ENCODE measurements around the gene LRRC43. TPM values are rescaled to one million over a fixed set of nuclear protein-coding genes. Genes with fewer than 3 reads are reported as not detected.
A peak's percentile ranks its signal among the peaks of the same experiment; 100 is the strongest.
"Not testable (repeated sequence)": the region's sequence is repeated elsewhere in the genome, so short reads cannot be mapped to it uniquely, and the experiment has no call there.

LRRC43 gene
- polyA plus RNA-seq, 4 donors = 0.27 to 1.1 TPM; not detected in 2

DNA sequence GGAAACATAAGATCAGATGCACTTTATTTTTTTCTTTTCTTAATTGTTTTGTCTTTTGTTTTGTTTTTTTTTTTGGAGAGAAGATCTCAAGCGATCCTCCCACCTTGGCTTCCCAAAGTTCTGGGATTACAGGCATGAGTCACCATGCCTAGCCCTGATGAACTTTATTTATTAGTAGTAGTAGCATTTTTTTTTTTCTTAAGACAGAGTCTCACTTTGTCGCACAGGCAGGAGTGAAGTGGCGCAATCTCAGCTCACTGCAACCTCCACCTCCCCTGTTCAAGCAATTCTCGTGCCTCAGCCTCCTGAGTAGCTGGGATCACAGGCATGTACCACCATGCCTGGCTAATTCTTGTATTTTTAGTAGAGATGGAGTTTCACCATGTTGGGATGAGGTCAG is 6.5 kb upstream of the LRRC43 start:
- not testable (repeated sequence) for H3K27me3 ChIP-seq (ENCODE audit: control insufficient read depth in 3 of 3, insufficient read depth in 3 of 3, low read length in 3 of 3); H3K9me3 ChIP-seq (ENCODE audit: control insufficient read depth in 2 of 2, insufficient read depth in 1 of 2, low read depth in 1 of 2, low read length in 1 of 2); DNase-seq; H3K4me3 ChIP-seq (ENCODE audit: low read depth in 1 of 3, low read length in 3 of 3); H3K27ac ChIP-seq (ENCODE audit: low read depth in 1 of 3, low read length in 2 of 3); H3K36me3 ChIP-seq (ENCODE audit: control insufficient read depth in 3 of 3, insufficient read depth in 2 of 3, low read depth in 1 of 3, low read length in 3 of 3); FAIRE-seq; H3K4me1 ChIP-seq (ENCODE audit: control insufficient read depth in 3 of 3, insufficient read depth in 2 of 3, low read depth in 1 of 3, low read length in 2 of 3)
- 60 to 78% (median 62%) methylated on average over 4 of the region's 4 CpGs for WGBS, 3 donors

GRCh38 chr12:122183588-122183940 is 641 bp downstream of the LRRC43 start:
- FAIRE-seq (no peak), DNase-seq (no peak)
- Histone ChIP-seq H3K27ac (ENCODE audit: low read depth in 1 of 3, low read length in 2 of 3) (no peak overlapping the region), H3K4me1 (ENCODE audit: control insufficient read depth in 3 of 3, insufficient read depth in 2 of 3, low read depth in 1 of 3, low read length in 2 of 3) (peaks cover 0 to 7% (median 0%) of the 10 kb centered on the region in 3 donors), H3K4me3 (ENCODE audit: low read depth in 1 of 3, low read length in 3 of 3) (peak overlapping the region in 2 of 3 donors; percentile 4 to 63), H3K36me3 (ENCODE audit: control insufficient read depth in 3 of 3, insufficient read depth in 2 of 3, low read depth in 1 of 3, low read length in 3 of 3) (no peaks in the 10 kb centered on the region), H3K27me3 (ENCODE audit: control insufficient read depth in 3 of 3, insufficient read depth in 3 of 3, low read length in 3 of 3) (peaks cover 0 to 2% (median 0%) of the 10 kb centered on the region in 3 donors), H3K9me3 (ENCODE audit: control insufficient read depth in 2 of 2, insufficient read depth in 1 of 2, low read depth in 1 of 2, low read length in 1 of 2) (no peaks in the 10 kb centered on the region)
- 77 to 83% (median 82%) methylated on average over 10 of the region's 10 CpGs for WGBS, 3 donors

DNA sequence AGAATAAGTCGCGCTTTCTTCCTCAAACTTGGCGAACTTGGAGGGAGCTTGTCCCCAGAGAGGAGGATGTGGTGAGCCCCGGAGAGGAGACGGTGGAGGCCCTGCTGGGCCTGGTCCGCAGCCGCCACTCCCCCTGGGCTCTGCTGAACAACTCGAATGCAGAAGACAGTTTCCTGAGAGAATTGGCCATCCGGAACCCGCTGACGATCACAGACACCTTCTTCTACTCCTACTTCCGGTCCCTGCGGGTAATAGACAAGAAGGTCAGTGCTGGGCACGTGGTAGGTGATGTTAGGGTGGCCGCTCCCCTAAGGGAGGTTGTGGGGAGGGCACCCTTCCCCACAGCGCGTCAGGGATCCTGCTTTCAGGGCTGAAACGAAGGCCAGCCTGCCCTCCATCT is 1.6 kb downstream of the LRRC43 start:
- no peaks in the 10 kb centered on the region for H3K9me3 ChIP-seq (ENCODE audit: control insufficient read depth in 2 of 2, insufficient read depth in 1 of 2, low read depth in 1 of 2, low read length in 1 of 2)
- H3K27me3 ChIP-seq (ENCODE audit: control insufficient read depth in 3 of 3, insufficient read depth in 3 of 3, low read length in 3 of 3) = peaks cover 0 to 2% (median 0%) of the 10 kb centered on the region in 3 donors
- 74 to 86% (median 85%) methylated on average over 18 of the region's 18 CpGs for WGBS, 3 donors
- H3K4me3 ChIP-seq (ENCODE audit: low read depth in 1 of 3, low read length in 3 of 3) = no peak overlapping the region
- H3K36me3 ChIP-seq (ENCODE audit: control insufficient read depth in 3 of 3, insufficient read depth in 2 of 3, low read depth in 1 of 3, low read length in 3 of 3) = no peaks in the 10 kb centered on the region
- peaks cover 0 to 7% (median 0%) of the 10 kb centered on the region in 3 donors for H3K4me1 ChIP-seq (ENCODE audit: control insufficient read depth in 3 of 3, insufficient read depth in 2 of 3, low read depth in 1 of 3, low read length in 2 of 3)
- no peak for FAIRE-seq
- DNase-seq = no peak
- H3K27ac ChIP-seq (ENCODE audit: low read depth in 1 of 3, low read length in 2 of 3) = no peak overlapping the region

GRCh38 chr12:122185079-122185478 is 2.2 kb downstream of the LRRC43 start:
- WGBS, 3 donors = 88 to 96% (median 95%) methylated on average over 7 of the region's 7 CpGs
- no peaks in the 10 kb centered on the region for H3K9me3 ChIP-seq (ENCODE audit: control insufficient read depth in 2 of 2, insufficient read depth in 1 of 2, low read depth in 1 of 2, low read length in 1 of 2)
- H3K4me3 ChIP-seq (ENCODE audit: low read depth in 1 of 3, low read length in 3 of 3) = no peak overlapping the region
- peaks cover 0 to 7% (median 0%) of the 10 kb centered on the region in 3 donors for H3K4me1 ChIP-seq (ENCODE audit: control insufficient read depth in 3 of 3, insufficient read depth in 2 of 3, low read depth in 1 of 3, low read length in 2 of 3)
- DNase-seq = no peak
- FAIRE-seq = no peak
- H3K27me3 ChIP-seq (ENCODE audit: control insufficient read depth in 3 of 3, insufficient read depth in 3 of 3, low read length in 3 of 3) = peaks cover 0 to 2% (median 0%) of the 10 kb centered on the region in 3 donors
- no peaks in the 10 kb centered on the region for H3K36me3 ChIP-seq (ENCODE audit: control insufficient read depth in 3 of 3, insufficient read depth in 2 of 3, low read depth in 1 of 3, low read length in 3 of 3)
- H3K27ac ChIP-seq (ENCODE audit: low read depth in 1 of 3, low read length in 2 of 3) = no peak overlapping the region

DNA sequence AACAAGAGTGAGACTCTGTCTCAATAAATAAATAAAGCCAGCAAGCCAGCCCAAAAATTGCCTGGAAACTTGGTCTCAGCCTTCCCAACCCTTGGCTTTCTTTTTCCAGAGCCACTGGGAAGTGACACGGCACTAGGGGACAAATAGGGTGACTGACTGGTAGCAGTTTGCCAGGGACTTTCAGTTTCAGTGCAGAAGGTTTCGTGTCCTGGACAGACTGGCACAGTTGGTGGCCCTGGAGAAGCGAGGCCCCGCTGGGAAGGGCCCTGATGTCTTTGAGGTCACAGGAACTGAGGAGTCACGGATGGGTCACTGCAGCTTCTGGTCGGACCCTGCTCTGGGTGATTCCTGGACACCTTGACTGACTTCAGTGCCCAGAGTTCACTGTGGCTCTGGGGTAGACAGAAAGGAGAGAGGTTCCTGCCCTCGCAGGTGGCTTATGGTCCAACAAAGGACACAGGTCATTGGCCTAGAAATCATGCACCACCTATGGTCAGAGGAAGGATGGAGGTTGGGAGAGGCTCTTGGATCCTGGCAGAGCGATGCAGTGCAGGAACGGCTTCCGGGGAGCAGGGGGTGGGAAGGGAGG is 2.7 kb downstream of the LRRC43 start:
- WGBS, 3 donors = 61 to 77% (median 70%) methylated on average over 9 to 10 of the region's 10 CpGs
- DNase-seq (peak in 1 of 2 donors; percentile 29), FAIRE-seq (no peak)
- no peaks in the 10 kb centered on the region for H3K9me3 ChIP-seq (ENCODE audit: control insufficient read depth in 2 of 2, insufficient read depth in 1 of 2, low read depth in 1 of 2, low read length in 1 of 2)
- H3K4me3 ChIP-seq (ENCODE audit: low read depth in 1 of 3, low read length in 3 of 3) = no peak overlapping the region
- H3K4me1 ChIP-seq (ENCODE audit: control insufficient read depth in 3 of 3, insufficient read depth in 2 of 3, low read depth in 1 of 3, low read length in 2 of 3) = peaks cover 0 to 7% (median 0%) of the 10 kb centered on the region in 3 donors
- H3K36me3 ChIP-seq (ENCODE audit: control insufficient read depth in 3 of 3, insufficient read depth in 2 of 3, low read depth in 1 of 3, low read length in 3 of 3) = no peaks in the 10 kb centered on the region
- H3K27me3 ChIP-seq (ENCODE audit: control insufficient read depth in 3 of 3, insufficient read depth in 3 of 3, low read length in 3 of 3) = peaks cover 0 to 2% (median 0%) of the 10 kb centered on the region in 3 donors
- H3K27ac ChIP-seq (ENCODE audit: low read depth in 1 of 3, low read length in 2 of 3) = no peak overlapping the region

DNA sequence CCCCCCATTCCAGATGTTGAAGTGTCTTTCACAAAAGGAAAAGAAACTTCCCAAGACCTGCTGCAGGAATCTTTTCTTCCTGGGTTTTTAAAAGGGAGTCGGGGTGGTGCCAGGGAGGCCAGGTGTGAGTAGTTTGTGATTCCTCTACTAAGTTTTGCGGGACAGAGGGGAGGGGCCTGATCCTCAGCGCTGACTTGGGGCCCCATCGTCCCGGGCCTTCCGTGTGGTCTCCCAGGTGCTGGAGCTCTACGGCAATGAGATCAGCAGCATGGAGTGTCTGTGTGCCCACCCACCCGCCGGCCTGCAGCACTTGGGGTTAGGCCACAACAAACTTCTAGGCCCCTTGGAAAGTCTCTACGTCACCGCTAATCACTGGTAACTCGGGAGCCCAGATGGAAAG is 4.5 kb downstream of the LRRC43 start:
- Histone ChIP-seq H3K27ac (ENCODE audit: low read depth in 1 of 3, low read length in 2 of 3) (no peak overlapping the region), H3K9me3 (ENCODE audit: control insufficient read depth in 2 of 2, insufficient read depth in 1 of 2, low read depth in 1 of 2, low read length in 1 of 2) (no peaks in the 10 kb centered on the region), H3K27me3 (ENCODE audit: control insufficient read depth in 3 of 3, insufficient read depth in 3 of 3, low read length in 3 of 3) (peaks cover 0 to 2% (median 0%) of the 10 kb centered on the region in 3 donors), H3K4me3 (ENCODE audit: low read depth in 1 of 3, low read length in 3 of 3) (no peak overlapping the region), H3K4me1 (ENCODE audit: control insufficient read depth in 3 of 3, insufficient read depth in 2 of 3, low read depth in 1 of 3, low read length in 2 of 3) (peaks cover 0 to 6% (median 0%) of the 10 kb centered on the region in 3 donors), H3K36me3 (ENCODE audit: control insufficient read depth in 3 of 3, insufficient read depth in 2 of 3, low read depth in 1 of 3, low read length in 3 of 3) (no peaks in the 10 kb centered on the region)
- 76 to 88% (median 82%) methylated on average over 12 of the region's 12 CpGs for WGBS, 3 donors
- FAIRE-seq = no peak
- no peak for DNase-seq

DNA sequence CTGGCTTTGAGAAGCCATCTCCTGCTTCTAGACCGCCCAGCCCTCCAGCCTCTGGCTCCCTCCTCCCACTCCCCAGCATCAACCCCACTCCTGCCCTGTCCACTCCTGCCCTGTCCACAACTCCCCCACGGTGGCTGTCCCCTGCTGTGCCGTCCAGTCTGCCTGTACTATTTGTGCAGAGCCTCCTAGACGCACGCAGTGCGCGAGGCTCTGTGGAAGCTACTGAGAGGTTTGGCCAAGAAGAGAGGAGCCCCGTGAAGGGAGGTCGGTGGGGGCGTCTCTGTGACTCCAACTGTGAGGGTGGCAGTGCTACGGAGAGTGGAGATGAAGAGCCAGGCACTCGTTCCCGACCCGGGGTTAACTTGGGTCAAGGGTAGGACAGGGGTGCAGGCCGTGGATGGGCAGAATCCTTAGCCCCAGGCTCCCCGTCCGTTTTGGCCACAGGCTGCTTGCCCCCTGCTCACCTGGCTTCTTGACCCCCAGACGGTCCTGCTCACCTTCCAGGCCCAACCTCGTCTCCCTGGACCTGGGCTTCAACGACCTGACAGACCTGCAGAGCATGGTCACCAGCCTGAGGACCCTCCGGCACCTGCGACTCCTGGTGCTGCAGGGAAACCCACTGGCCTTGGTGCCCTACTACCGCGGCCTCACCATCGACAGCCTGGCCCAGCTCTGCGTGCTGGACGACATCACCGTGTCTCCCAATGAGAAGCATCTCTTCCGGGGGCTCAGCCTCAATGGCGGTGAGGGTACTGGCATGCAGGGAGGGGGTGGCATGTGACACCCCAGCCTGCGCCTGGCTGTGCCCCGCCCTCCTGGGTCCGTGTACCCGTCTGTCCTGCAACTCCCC is 6.9 kb downstream of the LRRC43 start:
- Histone ChIP-seq H3K27me3 (ENCODE audit: control insufficient read depth in 3 of 3, insufficient read depth in 3 of 3, low read length in 3 of 3) (no peaks in the 10 kb centered on the region), H3K4me3 (ENCODE audit: low read depth in 1 of 3, low read length in 3 of 3) (no peak overlapping the region), H3K9me3 (ENCODE audit: control insufficient read depth in 2 of 2, insufficient read depth in 1 of 2, low read depth in 1 of 2, low read length in 1 of 2) (no peaks in the 10 kb centered on the region), H3K27ac (ENCODE audit: low read depth in 1 of 3, low read length in 2 of 3) (no peak overlapping the region), H3K4me1 (ENCODE audit: control insufficient read depth in 3 of 3, insufficient read depth in 2 of 3, low read depth in 1 of 3, low read length in 2 of 3) (no peaks in the 10 kb centered on the region), H3K36me3 (ENCODE audit: control insufficient read depth in 3 of 3, insufficient read depth in 2 of 3, low read depth in 1 of 3, low read length in 3 of 3) (no peaks in the 10 kb centered on the region)
- FAIRE-seq = no peak
- WGBS, 3 donors = 86 to 89% (median 88%) methylated on average over 33 to 34 of the region's 34 CpGs
- no peak for DNase-seq

DNA sequence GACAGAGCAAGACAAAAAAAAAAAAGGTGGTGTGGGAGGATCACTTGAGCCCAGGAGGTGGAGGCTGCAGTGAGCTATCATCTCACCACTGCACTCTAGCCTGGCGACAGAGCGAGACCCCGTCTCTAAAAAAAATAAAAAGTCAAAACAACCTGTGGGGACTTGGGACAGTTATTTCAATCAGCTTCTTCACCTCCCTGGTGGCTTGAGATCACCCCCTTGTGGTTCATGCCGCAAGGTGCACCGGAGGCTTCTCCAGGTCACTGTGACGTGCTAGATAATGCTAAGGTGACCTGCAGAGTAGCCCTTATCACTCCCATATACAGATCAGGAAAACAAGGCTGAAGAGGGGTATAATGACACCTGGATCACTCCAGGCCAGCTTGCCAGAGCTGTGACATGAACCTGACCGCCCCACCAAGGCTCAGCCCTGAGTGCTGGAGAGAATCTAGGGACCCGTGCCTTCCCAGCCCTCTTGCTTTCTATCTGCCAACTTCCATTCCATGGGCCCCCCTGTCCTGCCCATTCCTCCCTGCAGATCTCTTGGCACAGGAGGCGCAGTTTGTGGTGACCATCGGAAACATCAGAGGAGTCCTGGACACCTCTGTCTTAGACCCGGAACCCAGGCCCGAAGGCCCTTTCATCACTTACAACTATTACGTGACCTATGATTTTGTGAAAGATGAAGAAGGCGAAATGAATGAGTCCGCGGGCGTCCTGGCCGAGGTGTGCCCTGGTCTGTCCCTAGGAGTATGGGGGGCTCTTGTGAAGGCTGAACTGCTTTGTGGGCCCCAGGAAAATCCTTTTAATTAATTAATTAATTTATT is 8.1 kb downstream of the LRRC43 start:
- no peak for FAIRE-seq
- WGBS, 3 donors = 60 to 67% (median 62%) methylated on average over 18 of the region's 18 CpGs
- H3K27me3 ChIP-seq (ENCODE audit: control insufficient read depth in 3 of 3, insufficient read depth in 3 of 3, low read length in 3 of 3) = no peaks in the 10 kb centered on the region

More for the DNA sequence above, 8.1 kb downstream of the LRRC43 start:
- no peak overlapping the region for H3K4me3 ChIP-seq (ENCODE audit: low read depth in 1 of 3, low read length in 3 of 3)
- no peaks in the 10 kb centered on the region for H3K36me3 ChIP-seq (ENCODE audit: control insufficient read depth in 3 of 3, insufficient read depth in 2 of 3, low read depth in 1 of 3, low read length in 3 of 3)
- peaks cover 0 to 5% of the 10 kb centered on the region in 2 donors for H3K9me3 ChIP-seq (ENCODE audit: control insufficient read depth in 2 of 2, insufficient read depth in 1 of 2, low read depth in 1 of 2, low read length in 1 of 2)
- DNase-seq = peak; percentile 80 to 81
- H3K4me1 ChIP-seq (ENCODE audit: control insufficient read depth in 3 of 3, insufficient read depth in 2 of 3, low read depth in 1 of 3, low read length in 2 of 3) = no peaks in the 10 kb centered on the region
- no peak overlapping the region for H3K27ac ChIP-seq (ENCODE audit: low read depth in 1 of 3, low read length in 2 of 3)
